Activated CD4-positive, alpha-beta T cell treated with anti-CD3 and anti-CD28 coated beads, Interleukin-10, Interleukin-2, amounts not matched to agents 100 ng/mL and 50 ng/mL, durations not matched to agents 16 hours and 8 hours (primary cell): ENCODE data around the gene CREBBP.

ENCODE experiments used
- DNase-seq: peaks from one replicate; pipeline ENCODE4 v3.0.0-alpha.2; 2020

The CREBBP gene

GRCh38 chr16:3821184-3821583 lies 59.3 kb downstream of the CREBBP start:
- DNase-seq: no peak

- no peak for DNase-seq
These were observed 60.5 kb downstream of the CREBBP start for GRCh38 chr16:3819746-3820724.

- no peak for DNase-seq
These were observed 61.4 kb downstream of the CREBBP start for GRCh38 chr16:3819175-3819527.

- DNase-seq: no peak
These were observed 64.2 kb downstream of the CREBBP start for GRCh38 chr16:3816326-3816725.

- no peak for DNase-seq
These were observed 65.8 kb downstream of the CREBBP start for GRCh38 chr16:3814755-3815154.

GRCh38 chr16:3812469-3813172 lies 67.9 kb downstream of the CREBBP start:
- DNase-seq: no peak

GRCh38 chr16:3810818-3811217 lies 69.7 kb downstream of the CREBBP start:
- DNase-seq: no peak

GRCh38 chr16:3810198-3810664 lies 70.3 kb downstream of the CREBBP start:
- peak; percentile 74 for DNase-seq

- DNase-seq: no peak
These were observed 72.0 kb downstream of the CREBBP start for GRCh38 chr16:3808308-3809063.

GRCh38 chr16:3807425-3808123 lies 72.9 kb downstream of the CREBBP start:
- DNase-seq: peak; percentile 77

GRCh38 chr16:3804426-3805016 lies 76.0 kb downstream of the CREBBP start:
- DNase-seq: no peak

GRCh38 chr16:3800477-3801270 lies 79.8 kb downstream of the CREBBP start:
- DNase-seq: no peak

- no peak for DNase-seq
These were observed 80.5 kb downstream of the CREBBP start for GRCh38 chr16:3800019-3800418.

GRCh38 chr16:3799354-3799753 lies 81.2 kb downstream of the CREBBP start:
- DNase-seq: no peak

GRCh38 chr16:3798838-3799237 lies 81.7 kb downstream of the CREBBP start:
- DNase-seq: no peak

- no peak for DNase-seq
These were observed 82.4 kb downstream of the CREBBP start for GRCh38 chr16:3797904-3798811.

GRCh38 chr16:3797473-3797872 lies 83.0 kb downstream of the CREBBP start:
- DNase-seq: peak; percentile 60

GRCh38 chr16:3793161-3793576 lies 87.3 kb downstream of the CREBBP start:
- DNase-seq: no peak

- DNase-seq: no peak
These were observed 88.0 kb downstream of the CREBBP start for GRCh38 chr16:3792472-3793012.

GRCh38 chr16:3791701-3792100 lies 88.8 kb downstream of the CREBBP start:
- DNase-seq: no peak
